Tibial nerve (tissue), 4 donors: ENCODE measurements around the gene COL9A2.

Source experiments
- EP300 ChIP-seq, 2 donors: sonication (generic); formaldehyde crosslinking; IDR thresholded peaks; one replicate each; pipeline ENCODE4 v1.6.1; 2017; ENCODE audit warnings: antibody characterized with exemption in 2 of 2, mild to moderate bottlenecking in 1 of 2
- TF ChIP-seq, protein P1 (sequence below), 5 experiments: fragments of 200-600 bp in 3 of 5; fragments of 450-650 bp in 2 of 5; sonication (generic) in 3 of 5; IDR thresholded peaks; one replicate each; pipeline ENCODE4 v1.5.1; 2016 to 2019; ENCODE audit warnings: antibody characterized with exemption in 5 of 5, mild to moderate bottlenecking in 3 of 5, moderate library complexity in 2 of 5

DNA sequence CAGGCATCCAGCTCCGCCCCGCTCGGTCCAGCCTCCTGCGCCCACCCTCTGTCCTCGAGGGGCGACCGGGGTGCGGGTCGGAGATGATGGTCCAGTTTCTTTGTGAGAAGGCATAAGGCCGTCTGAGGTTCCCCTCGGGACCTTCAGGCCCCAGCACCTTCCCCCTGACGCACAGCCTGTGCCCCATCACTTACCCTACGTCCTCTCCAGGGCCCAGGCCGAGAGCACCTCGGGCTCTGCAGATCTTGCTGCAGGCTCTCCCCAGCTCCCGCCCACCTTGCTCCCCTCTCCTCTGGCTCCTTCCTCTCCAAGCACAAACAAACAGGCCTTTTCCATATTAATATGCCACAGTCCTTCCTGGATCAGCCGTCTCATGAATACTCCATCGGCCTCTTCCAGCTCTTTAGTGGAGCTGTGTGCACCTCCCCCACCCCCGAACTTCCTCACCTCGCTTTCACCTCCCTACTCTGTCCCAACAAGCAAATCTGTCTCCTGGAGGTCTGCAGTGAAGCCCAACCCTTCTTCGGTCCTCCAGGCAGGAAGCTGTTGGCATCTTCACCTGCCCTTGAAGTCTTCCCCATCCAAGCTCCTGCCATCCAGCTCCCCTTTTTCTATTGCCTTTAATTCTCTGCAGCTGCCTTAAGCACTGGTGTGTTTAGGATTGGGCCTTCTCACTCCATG, 448 bp upstream of the COL9A2 start:
- TF ChIP-seq, protein P1, sequence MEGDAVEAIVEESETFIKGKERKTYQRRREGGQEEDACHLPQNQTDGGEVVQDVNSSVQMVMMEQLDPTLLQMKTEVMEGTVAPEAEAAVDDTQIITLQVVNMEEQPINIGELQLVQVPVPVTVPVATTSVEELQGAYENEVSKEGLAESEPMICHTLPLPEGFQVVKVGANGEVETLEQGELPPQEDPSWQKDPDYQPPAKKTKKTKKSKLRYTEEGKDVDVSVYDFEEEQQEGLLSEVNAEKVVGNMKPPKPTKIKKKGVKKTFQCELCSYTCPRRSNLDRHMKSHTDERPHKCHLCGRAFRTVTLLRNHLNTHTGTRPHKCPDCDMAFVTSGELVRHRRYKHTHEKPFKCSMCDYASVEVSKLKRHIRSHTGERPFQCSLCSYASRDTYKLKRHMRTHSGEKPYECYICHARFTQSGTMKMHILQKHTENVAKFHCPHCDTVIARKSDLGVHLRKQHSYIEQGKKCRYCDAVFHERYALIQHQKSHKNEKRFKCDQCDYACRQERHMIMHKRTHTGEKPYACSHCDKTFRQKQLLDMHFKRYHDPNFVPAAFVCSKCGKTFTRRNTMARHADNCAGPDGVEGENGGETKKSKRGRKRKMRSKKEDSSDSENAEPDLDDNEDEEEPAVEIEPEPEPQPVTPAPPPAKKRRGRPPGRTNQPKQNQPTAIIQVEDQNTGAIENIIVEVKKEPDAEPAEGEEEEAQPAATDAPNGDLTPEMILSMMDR (IDR thresholded peaks at IDR 0.05) = no peak
- no peak for TF ChIP-seq EP300 (IDR thresholded peaks at IDR 0.05)
